ENCODE results near the gene CCL16. TPM values are rescaled to one million over a fixed set of nuclear protein-coding genes. Genes with fewer than 3 reads are reported as not detected.

The CCL16 gene
- total and polyA plus RNA-seq, 11 donors, result 0.19 TPM; not detected in 10

DNA sequence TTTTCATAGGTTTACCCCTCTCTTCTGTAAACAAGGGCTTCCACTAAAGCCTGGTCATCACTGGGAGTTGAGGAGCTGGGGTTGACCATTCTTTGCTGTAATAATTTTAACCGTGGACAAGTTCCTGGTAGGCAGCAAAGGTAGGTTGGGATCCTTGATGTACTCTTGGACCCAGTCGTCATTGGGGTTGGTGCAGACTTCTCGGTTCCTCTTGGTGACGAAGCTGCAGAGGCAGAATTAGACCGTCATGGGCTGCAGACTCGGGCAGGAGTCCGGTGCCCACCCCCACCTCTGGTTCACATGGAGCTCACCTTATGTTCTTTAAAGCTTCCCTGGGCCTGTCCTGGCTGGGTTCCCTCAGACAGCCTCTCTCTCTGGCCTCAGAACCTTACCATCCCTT, 3.8 kb downstream of the CCL16 start:
- H3K27ac ChIP-seq, result no peak overlapping the region
- H3K36me3 ChIP-seq, result no peaks in the 10 kb centered on the region
- H3K4me1 ChIP-seq, result peaks cover 0 to 16% (median 7%) of the 10 kb centered on the region in 12 donors
- no peaks in the 10 kb centered on the region for H3K9me3 ChIP-seq
- DNase-seq (no peak), ATAC-seq (no peak)
- intact Hi-C loops (cut with DNase I), result loop anchor here in 3 of 10 donors (5.0 to 10.0 kb wide), 3 partner anchors 167 to 507 kb away; partner anchors contain the start of gene ZNHIT3 (in 1 of the 3)
- TF ChIP-seq, protein P1, sequence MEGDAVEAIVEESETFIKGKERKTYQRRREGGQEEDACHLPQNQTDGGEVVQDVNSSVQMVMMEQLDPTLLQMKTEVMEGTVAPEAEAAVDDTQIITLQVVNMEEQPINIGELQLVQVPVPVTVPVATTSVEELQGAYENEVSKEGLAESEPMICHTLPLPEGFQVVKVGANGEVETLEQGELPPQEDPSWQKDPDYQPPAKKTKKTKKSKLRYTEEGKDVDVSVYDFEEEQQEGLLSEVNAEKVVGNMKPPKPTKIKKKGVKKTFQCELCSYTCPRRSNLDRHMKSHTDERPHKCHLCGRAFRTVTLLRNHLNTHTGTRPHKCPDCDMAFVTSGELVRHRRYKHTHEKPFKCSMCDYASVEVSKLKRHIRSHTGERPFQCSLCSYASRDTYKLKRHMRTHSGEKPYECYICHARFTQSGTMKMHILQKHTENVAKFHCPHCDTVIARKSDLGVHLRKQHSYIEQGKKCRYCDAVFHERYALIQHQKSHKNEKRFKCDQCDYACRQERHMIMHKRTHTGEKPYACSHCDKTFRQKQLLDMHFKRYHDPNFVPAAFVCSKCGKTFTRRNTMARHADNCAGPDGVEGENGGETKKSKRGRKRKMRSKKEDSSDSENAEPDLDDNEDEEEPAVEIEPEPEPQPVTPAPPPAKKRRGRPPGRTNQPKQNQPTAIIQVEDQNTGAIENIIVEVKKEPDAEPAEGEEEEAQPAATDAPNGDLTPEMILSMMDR (IDR thresholded peaks at IDR 0.05), result no peak
- no peak for TF ChIP-seq POLR2A (IDR thresholded peaks at IDR 0.05)
- H3K27me3 ChIP-seq, result no peaks in the 10 kb centered on the region
- WGBS, 4 donors, result 94 to 98% (median 96%) methylated on average over 7 of the region's 7 CpGs
- H3K4me3 ChIP-seq, result no peak overlapping the region

DNA sequence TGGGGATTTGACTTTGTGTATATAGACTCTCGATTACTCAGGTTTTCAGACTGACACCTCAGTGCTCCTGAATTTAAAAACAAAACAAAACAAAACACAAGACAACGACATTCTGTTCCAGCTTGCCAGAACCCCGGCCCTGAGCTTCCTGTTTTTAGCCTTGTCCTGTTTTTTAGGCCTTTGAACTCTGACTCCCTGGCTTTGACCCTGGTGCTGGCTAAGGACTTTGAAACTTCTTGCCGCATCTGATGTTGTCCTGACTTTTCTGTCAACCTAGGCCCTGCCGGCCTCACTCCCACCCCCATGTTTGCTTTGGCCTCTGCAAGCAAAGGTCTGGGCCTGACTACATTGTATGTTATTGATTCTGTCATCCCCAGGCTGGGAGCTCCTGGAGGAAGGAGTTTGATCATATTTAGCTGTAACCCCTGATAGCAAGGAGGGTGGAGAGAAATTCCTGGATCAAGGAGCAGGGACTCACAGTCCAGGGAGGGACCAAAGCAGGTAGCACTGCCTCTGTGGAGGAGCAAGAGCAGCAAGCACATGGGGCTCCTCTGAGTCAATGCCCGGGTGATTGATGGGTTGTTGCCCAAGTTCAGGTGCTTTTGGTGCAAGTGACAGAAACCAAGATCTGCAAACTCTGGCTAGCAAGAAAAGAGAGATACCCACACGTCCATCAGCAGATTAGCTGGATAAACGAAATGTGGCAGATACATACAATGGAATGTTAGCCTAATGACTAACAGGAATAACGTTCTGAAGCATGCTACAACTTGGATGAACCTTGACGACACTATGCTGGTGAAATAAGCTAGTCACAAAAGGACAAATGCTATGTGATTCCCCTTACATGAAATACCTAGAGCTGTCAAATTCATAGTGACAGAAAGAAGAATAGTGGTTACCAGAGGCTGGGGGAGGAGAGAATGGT, 7.7 kb downstream of the CCL16 start:
- TF ChIP-seq POLR2A (IDR thresholded peaks at IDR 0.05), result no peak
- TF ChIP-seq, protein P1 (IDR thresholded peaks at IDR 0.05), result no peak
- no peak overlapping the region for H3K4me3 ChIP-seq
- no peaks in the 10 kb centered on the region for H3K9me3 ChIP-seq
- H3K27ac ChIP-seq, result peak overlapping the region in 4 of 12 donors; percentile 15 to 26 (median 24)
- DNase-seq (peak in 3 of 5 donors; percentile 10 to 48 (median 29)), ATAC-seq (peak in 3 of 4 donors; percentile 12 to 47 (median 30))
- intact Hi-C loops (cut with DNase I), result loop anchor here in 7 of 10 donors (2.0 to 10.0 kb wide), 6 partner anchors 99 to 511 kb away; partner anchors contain the start of gene ZNHIT3 (in 1 of the 7)
- H3K27me3 ChIP-seq, result no peaks in the 10 kb centered on the region
- peaks cover 0 to 25% (median 11%) of the 10 kb centered on the region in 12 donors for H3K4me1 ChIP-seq
- WGBS, 4 donors, result 58 to 65% (median 63%) methylated on average over 10 of the region's 10 CpGs
- H3K36me3 ChIP-seq, result no peaks in the 10 kb centered on the region

DNA sequence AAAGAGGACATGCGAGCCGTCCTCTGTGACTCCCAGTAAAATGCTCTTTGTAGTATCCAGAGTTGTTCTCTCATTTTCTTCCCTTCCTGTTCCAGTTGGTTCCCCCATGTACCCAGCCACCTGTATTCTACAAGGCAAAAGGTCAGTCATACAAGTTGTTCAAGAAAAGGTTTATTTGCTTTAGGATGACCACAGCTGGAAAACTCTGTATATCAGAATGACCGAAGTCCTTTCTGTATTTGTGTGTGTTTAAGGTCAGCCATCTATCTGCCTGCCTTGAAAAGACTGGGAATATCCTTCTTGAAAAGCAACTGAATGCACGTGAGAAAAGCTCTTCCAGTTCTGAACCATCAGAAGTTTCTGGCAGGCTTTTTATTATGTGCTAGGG, 8.4 kb downstream of the CCL16 start:
- Histone ChIP-seq H3K4me3 (no peak overlapping the region), H3K4me1 (peaks cover 0 to 25% (median 11%) of the 10 kb centered on the region in 12 donors), H3K27me3 (no peaks in the 10 kb centered on the region), H3K27ac (peak overlapping the region in 5 of 12 donors; percentile 15 to 31 (median 25)), H3K36me3 (no peaks in the 10 kb centered on the region), H3K9me3 (no peaks in the 10 kb centered on the region)
- ATAC-seq, result no peak
- intact Hi-C loops (cut with DNase I), result loop anchor here in 7 of 10 donors (2.0 to 10.0 kb wide), 6 partner anchors 99 to 512 kb away; partner anchors contain the start of gene ZNHIT3 (in 1 of the 7)
- no peak for DNase-seq
- no peak for TF ChIP-seq POLR2A (IDR thresholded peaks at IDR 0.05)
- TF ChIP-seq, protein P1 (IDR thresholded peaks at IDR 0.05), result no peak
- WGBS, 4 donors, result 70 to 83% (median 78%) methylated on average over 4 of the region's 4 CpGs

DNA sequence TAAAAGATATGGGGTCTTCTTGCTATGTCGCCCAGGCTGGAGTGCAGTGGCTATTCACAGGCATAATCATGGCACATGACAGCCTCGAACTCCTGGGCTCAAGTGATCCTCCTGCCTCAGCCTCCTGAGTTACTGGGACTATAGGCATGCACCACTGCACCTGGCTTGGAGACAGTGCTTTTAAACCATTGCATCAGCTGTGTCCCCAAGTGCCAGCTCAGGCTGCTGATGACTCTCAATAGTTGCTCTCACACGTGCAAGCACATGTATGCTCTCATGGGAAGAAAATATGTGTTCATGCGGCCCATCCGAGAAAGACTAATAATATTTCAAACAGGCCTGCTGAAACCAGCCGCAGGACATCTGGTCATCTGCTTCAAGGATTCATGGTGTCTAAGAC, 8.8 kb downstream of the CCL16 start:
- H3K27me3 ChIP-seq, result no peaks in the 10 kb centered on the region
- no peaks in the 10 kb centered on the region for H3K9me3 ChIP-seq
- H3K36me3 ChIP-seq, result no peaks in the 10 kb centered on the region
- no peak overlapping the region for H3K4me3 ChIP-seq
- DNase-seq (no peak), ATAC-seq (no peak)
- 78 to 95% (median 82%) methylated on average over 6 of the region's 6 CpGs for WGBS, 4 donors
- H3K27ac ChIP-seq, result peak overlapping the region in 1 of 12 donors; percentile 31
- TF ChIP-seq POLR2A (IDR thresholded peaks at IDR 0.05), result no peak
- TF ChIP-seq, protein P1 (IDR thresholded peaks at IDR 0.05), result no peak
- peaks cover 0 to 25% (median 11%) of the 10 kb centered on the region in 12 donors for H3K4me1 ChIP-seq
- intact Hi-C loops (cut with DNase I), result loop anchor here in 7 of 10 donors (2.0 to 10.0 kb wide), 6 partner anchors 100 to 512 kb away; partner anchors contain the start of gene ZNHIT3 (in 1 of the 7)
